NCI-H146 treated with DMSO at 0.1 percent for 48 hours (cell line): Measurements from ENCODE around the gene CKS1B.
A peak's percentile ranks its signal among the peaks of the same experiment; 100 is the strongest.

ENCODE experiments used
- DNase-seq: peaks from one replicate; lab custom pipeline; 2025; ENCODE audit not compliant: unreplicated experiment; lab: John Stamatoyannopoulos, UW

CKS1B gene

GRCh38 chr1:154945962-154946850, 28.3 kb upstream of the CKS1B start:
- DNase-seq, result no peak

DNA sequence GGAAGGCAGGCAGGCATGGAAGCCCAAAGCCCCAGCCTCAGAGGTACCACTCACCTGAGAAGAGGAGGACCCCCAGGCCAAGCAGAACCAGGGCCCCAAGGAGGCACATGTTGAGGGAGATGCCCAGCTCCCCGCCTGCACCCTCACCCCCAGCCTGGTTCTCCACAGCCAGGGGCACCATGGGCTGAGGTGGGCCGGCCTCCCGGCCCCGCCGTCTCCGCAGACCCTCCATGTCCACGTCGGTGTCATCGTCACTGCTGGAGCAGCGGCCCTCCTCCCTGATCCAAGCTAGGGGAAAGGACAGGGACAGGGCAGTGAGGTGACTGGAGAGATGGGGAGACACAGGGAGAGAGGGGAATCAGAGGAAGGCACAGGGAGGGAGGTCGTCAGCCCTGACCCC, 26.4 kb upstream of the CKS1B start:
- DNase-seq, result no peak

DNA sequence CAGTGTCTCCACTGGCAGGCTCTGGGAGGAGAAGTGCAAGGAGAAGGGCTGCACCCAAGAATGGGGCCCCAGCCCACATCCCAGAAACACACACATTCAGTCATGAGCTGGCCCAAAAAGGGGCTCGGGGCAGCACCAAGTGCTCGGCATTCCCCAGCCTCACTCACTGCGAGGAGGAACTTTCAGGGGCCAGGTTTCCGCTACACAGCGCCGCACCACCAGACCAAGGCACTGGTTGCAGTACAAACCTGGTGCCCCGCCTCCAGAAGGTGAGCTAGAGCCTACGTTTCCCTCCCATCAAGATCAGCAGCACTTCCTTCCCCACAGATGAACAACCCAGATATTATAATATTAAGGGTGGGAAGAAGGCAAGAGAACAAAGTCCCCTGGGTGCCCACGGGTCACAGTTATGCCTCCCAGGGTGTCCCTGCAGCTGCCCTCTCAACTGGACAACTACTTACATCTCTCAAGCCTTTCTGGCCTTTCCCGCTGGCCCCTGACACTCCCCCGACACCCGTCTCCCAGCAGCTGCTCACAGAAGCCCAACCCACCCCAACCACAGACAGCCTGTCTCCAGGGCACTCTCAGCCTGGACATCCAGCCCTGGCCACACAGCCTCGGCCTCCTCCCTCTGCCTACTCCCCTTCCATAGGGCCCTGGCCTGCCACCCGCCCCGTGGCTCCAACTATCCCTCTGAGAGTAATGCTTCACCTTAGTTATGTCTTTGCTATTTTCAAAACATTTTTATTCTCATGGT, 22.4 kb upstream of the CKS1B start:
- DNase-seq, result no peak

DNA sequence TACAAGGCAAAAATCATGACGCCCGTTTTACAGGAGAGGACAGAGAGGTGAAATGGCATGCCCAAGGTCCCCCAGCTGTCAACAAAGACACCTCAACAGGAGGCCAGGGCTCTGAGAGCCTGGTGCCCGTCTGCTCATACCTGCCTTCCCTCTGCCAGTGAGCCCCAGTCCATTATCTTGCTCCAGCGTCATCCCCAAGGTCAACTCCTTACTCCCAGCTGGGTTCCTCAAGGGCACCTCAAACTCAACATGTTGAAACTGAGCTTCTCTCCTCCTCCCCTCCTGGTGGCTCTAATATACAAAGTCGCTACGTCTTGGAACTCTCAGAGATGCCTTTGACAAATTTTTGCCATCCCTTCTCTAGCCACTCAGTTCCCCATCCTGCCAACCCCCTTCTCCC, 21.8 kb upstream of the CKS1B start:
- no peak for DNase-seq

DNA sequence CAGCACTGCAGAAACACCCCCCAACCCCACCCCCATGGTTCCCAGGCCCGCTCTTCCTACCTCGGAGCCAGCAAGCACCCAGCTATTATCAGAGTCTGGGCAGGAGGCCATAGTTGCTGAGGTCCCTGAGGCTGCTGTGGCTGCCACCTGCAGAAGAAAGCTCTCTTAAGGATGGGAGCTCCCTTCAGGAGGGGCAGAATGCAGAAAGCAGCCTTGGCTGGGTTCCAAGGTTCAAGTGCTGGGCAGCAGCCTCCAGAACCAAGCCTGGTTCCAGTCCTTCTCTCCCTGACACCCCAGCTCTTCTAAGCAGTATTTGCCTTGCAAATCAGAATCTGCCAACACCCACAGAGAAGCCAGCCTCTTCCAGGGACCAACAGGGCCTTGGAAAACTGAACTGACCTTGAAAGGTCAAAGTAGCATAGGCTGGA, 20.9 kb upstream of the CKS1B start:
- no peak for DNase-seq

- DNase-seq, result no peak
These were observed 19.9 kb upstream of the CKS1B start for GRCh38 chr1:154954541-154954940.

DNA sequence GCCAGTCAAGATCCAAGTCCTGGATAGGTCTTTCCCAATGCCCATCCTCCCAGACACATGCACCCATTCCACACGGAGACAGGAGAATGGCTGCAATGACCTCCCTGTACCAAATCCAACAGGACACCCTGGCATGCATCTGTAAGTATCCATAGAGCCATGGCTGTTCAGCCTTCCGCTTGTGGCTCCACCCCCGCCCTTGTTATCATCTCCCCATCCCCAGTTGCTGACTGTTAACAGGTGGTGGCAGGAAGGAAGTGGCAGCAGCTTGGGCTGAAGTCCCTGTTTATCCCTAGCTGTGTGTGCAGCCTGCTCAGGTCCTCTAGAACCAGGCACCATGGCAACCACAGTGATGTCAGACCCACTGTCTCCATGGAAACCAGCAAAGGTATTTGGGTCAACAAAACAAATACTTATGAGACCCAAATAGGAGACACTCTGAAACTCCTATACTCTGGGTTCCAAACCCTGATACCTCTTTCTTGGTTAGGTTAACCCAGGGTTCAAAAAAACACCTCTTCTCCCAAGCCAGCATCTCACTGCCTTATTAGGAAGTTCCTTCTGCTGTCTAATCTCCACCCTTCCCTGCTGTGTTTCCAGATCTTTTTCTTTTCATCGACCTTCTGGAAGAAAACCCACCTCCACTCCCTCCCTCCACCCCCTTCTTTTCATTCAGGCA, 19.3 kb upstream of the CKS1B start:
- peak; percentile 72 for DNase-seq

DNA sequence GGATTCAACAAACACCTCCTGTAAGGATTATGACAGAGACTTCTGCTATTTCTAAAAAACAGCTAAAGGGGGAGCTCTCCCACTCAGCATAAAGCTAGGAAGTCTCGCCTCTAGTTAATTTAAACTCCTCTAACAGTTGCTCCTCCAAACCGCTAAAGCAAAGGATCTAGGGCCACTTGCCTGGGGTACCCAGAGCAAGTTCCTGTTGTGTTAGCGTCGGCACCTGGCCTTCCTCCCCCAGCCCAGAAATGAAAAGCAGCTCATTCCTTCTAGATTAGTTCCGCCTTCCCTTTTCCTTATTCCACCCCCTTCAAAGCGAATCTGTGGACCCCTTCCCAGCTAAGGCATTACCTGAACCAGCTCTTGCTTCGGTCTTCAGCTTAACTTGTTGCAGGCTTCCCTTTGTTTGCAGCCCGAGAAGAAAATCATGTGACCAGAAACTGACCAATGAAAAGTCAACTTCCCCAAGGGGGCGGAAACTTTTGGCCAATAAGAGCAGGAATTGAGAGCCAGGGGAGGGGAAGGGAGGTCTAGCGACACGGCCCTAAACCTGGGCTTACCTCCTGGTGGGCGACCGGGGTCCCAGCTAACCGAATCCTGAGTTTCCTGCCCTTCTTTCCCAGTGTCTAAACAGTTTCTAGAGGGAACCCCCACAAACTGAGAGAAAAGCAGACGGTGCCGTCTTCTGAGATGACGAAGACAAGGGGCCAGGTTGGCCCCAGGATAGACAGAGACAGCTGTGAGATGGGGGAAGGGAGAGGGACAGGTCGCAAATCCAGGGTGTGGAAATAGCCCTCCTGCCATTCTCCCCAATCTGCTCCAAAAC, 18.6 kb upstream of the CKS1B start, which contains the start of gene PBXIP1:
Gene PBXIP1, minus strand, starts transcription at position 382 of the 826 bp plus-strand sequence. CDS start 2,378 bp downstream, outside the sequence.
- peak; percentile 92 for DNase-seq

DNA sequence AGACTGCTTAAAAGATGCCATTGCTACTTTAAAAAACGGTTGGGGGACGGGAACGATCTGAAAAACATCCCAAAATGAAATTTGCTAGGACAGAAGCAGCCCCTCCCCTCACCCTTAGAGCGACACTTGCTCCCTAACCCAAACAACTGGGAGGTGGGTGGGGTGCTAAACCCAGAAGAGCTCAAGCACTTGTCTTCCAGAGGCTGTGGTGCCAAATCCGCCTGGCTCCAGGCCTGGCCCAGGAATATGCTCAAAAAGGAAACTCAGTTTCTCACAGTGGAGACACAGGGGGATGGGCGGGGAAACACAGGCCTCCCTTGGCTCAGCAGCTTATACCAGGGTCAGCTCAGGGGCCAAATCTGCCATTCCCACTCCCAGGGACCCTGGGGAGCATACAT, 17.9 kb upstream of the CKS1B start:
- no peak for DNase-seq

- DNase-seq, result no peak
These were observed 17.3 kb upstream of the CKS1B start for GRCh38 chr1:154957091-154957657.

DNA sequence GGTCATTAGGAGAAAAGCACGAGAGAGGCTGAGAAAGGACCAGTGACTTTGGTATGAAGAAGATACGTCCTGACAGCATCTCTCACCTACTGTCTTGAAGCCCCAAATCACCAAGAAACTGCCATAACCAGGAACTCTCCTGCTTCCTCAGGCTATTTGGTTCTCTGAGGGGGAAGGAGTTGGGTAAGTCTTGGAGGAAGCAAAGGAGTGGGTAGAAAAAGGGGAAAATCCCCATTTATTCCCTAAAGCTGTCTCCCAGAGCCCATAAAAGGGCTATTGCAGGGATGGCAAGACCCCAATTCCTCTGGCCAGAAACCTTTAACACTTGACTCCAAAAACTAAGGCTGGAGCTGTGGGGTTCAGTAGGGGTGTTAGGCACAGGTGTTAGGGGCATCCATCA, 16.4 kb upstream of the CKS1B start:
- no peak for DNase-seq

GRCh38 chr1:154958681-154959425, 15.6 kb upstream of the CKS1B start:
- DNase-seq, result no peak

- DNase-seq, result no peak
These were observed 15.1 kb upstream of the CKS1B start for GRCh38 chr1:154959426-154959780.

DNA sequence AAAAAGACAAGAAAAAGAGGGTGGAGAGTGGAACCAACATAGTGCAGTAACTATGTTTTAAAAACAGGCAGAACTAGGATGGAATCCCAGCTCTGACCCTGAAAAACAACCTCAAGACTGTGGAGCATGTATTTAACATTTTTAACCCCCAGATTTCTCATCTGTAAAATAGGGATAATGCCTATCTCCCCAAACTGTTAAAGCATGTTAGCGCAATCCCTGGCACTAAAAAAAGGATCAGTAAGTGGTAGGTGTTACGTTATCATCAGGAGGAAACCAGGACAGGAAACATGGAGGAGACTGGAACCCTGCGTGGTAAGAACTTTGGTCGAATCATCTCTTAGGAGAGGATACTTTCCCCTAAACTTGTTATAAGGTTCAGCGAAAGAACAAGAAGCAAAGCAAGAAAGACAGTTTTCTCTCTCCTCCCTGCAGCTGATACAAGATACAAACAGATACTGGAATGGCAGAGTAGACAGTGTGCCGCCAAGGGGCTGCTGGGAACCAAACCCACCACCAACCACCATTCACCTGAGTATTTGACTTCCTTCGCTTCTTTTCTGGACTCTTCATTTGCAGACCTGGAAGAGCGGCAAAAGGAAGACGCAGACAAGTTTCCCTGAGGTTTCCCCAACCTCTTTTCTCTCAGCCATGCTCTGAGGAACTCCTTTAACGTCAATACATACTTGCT, 13.9 kb upstream of the CKS1B start:
- no peak for DNase-seq

DNA sequence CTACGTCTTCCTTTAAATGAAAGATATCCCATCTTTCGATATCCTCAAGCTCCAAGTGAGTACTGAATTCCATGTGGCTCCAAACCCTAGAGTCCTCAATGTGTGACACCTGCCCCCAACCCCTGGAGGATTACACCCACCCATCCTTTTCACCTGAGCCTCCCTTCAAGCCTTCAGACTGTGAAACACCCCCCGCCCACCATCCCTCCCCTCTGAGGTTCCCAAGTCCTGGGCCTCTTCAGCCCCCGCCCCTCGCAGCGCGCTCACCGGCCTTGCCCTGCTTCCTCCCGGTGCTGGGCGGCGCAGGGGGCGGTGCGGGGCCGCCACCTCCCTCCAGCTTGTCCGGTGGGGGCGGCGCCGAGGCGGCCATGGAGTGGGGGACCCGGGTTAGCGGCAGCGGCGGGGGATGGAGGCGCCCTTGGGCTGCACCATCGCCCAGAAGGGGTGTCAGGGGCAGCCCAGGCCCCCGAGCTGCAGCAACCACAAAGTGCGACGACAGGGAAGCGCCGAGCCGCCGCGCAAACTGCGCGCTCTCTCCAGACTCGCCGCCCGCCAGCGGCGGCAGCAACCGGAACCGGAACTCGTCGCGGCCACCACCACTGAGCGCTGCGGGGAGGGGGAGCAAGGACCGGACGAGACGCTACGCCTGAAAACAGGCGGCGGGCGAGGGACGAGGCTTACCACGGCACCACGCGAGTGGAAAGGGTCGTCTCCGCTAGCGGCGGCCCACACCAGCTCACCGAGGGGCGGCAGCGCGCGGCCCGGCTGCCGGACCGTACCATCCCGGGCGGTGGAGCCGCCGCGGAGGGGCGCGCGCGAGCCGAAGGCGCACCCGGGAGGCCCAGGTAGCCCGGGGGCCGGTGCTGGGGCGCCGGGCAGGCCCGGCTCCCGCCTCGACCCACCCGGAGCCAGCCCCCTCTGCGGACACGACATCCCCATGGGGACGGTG, 13.0 kb upstream of the CKS1B start, which contains the start of gene PYGO2:
Gene PYGO2, minus strand, starts transcription at position 576 of the 949 bp plus-strand sequence. Its CDS starts 206 bp downstream, at position 370.
- DNase-seq, result peak; percentile 48

DNA sequence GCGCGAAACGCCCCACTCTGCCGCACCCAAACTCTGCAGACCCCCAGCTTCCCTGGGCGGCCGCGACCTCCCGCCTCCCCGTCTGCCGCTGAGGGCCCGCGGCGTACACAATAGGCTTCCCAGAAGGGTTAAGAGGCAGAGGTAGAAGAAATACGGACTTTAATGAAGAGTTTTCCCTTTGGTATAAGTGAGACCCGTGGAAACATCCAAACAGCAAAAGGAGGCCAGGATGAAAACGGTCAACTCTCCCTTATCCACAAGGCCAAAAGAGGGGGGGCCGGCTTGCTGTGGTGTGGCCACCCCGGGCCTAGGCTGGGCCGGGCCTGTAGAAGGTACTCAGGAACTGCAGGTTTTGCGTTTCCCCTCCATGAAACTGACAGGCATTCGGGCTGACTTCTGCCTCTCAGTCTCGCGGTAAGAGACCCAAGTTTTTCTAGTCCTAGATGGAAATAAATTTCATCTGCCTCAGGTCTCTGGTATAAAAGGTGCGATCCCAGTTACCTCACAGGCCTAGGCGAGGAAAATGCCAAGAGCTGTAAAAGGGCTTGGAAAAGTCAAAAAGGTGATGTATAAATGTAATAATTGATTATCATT, 12.2 kb upstream of the CKS1B start:
- no peak for DNase-seq

- DNase-seq, result no peak
These were observed 11.6 kb upstream of the CKS1B start for GRCh38 chr1:154962795-154963330.
